Gastroesophageal sphincter (tissue), 4 donors: ENCODE data around the gene CMTM7. TPM values are rescaled to one million over a fixed set of nuclear protein-coding genes. Genes with fewer than 3 reads are reported as not detected.
A peak's percentile ranks its signal among the peaks of the same experiment; 100 is the strongest.

Experiments
- ATAC-seq: fragments of 150-250 bp; one replicate; pipeline ENCODE4 v1.9.1; 2016; ENCODE audit warnings: mild to moderate bottlenecking, moderate library complexity
- H3K27ac ChIP-seq, 4 donors: fragments of 200-600 bp; sonication (generic) in 3 of 4; 1 replicate in 3 of 4; 2 replicates in 1 of 4; pipeline ENCODE4 v1.5.1; 2016 to 2019
- H3K27me3 ChIP-seq: fragments of 200-600 bp; sonication (generic); one replicate; pipeline ENCODE4 v1.5.1; 2019
- H3K36me3 ChIP-seq, 2 donors: fragments of 200-600 bp; sonication (generic); one replicate each; pipeline ENCODE4 v1.5.1; 2019; ENCODE audit warnings: control low read depth in 1 of 2
- H3K4me1 ChIP-seq, 3 donors: fragments of 200-600 bp; sonication (generic); 1 replicate in 2 of 3; 2 replicates in 1 of 3; pipeline ENCODE4 v1.5.1; 2016 to 2019; ENCODE audit warnings: control low read depth in 2 of 3
- H3K4me3 ChIP-seq, 2 donors: fragments of 200-600 bp; sonication (generic); one replicate each; pipeline ENCODE4 v1.5.1; 2019; ENCODE audit warnings: mild to moderate bottlenecking in 1 of 2, moderate library complexity in 1 of 2
- H3K9me3 ChIP-seq, 3 donors: fragments of 200-600 bp; sonication (generic); one replicate each; pipeline ENCODE4 v1.5.1; 2017 to 2019; ENCODE audit warnings: control low read depth in 2 of 3
- EP300 ChIP-seq: sonication (generic); formaldehyde crosslinking; IDR thresholded peaks from one replicate; pipeline ENCODE4 v1.6.1; 2017; ENCODE audit warnings: antibody characterized with exemption, mild to moderate bottlenecking
- POLR2A ChIP-seq, 2 donors: fragments of 450-650 bp; IDR thresholded peaks; one replicate each; pipeline ENCODE4 v1.6.1; 2017; ENCODE audit warnings: antibody characterized with exemption in 2 of 2, mild to moderate bottlenecking in 2 of 2, moderate library complexity in 1 of 2
- POLR2AphosphoS5 ChIP-seq: sonication (generic); formaldehyde crosslinking; IDR thresholded peaks from one replicate; pipeline ENCODE4 v1.6.1; 2017; ENCODE audit warnings: antibody characterized with exemption
- WGBS, 2 donors: methylation state at CpG; one replicate each; pipeline ENCODE4 v1.1.5; 2018; ENCODE audit warnings: low coverage in 1 of 2; 5-methylcytosine and 5-hydroxymethylcytosine counted together
- total RNA-seq, 4 donors: library from RNA; depleted of rRNA; stranded (reverse); fragments of >200 nt; gene quantifications; one replicate each; pipeline ENCODE4 v1.1.0, GENCODE V29; 2016
- TF ChIP-seq, protein P1 (sequence below), 4 experiments: fragments of 200-600 bp in 2 of 4; fragments of 450-650 bp in 2 of 4; sonication (generic) in 1 of 4; IDR thresholded peaks; one replicate each; pipeline ENCODE4 v1.5.1; 2017 to 2019; ENCODE audit warnings: antibody characterized with exemption in 4 of 4, mild to moderate bottlenecking in 2 of 4, moderate library complexity in 2 of 4

The CMTM7 gene
- total RNA-seq, 4 donors from 2014 or later: 2.9 to 7.0 (median 6.5) TPM

DNA sequence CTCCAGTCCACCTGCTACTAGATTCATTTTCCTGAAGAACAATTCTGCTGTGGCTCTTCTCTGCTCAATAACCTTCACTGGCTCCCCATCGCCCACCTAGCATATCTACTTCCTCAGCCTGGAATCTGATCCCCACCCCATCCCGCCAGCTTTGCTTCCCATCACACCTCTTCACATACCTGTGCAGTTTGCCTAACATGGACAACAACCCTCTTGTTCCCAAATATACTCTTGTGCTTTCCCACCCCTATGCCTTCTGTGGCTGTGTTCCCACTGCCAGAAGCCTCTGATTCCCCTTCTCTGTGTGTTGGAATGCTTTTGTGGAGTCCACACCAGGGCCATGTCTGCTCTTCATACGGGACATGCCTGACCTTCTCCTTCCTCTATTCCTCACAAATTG is 29.5 kb downstream of the CMTM7 start:
- Histone ChIP-seq H3K27ac (peak overlapping the region; percentile 57 to 77 (median 68)), H3K27me3 (no peaks in the 10 kb centered on the region), H3K4me1 (peaks cover 7 to 31% (median 17%) of the 10 kb centered on the region in 3 donors), H3K9me3 (no peaks in the 10 kb centered on the region), H3K36me3 (no peaks in the 10 kb centered on the region), H3K4me3 (no peak overlapping the region)
- no peak for ATAC-seq
- WGBS, 2 donors: 90 to 91% methylated on average over 3 of the region's 3 CpGs
- TF ChIP-seq POLR2A (IDR thresholded peaks at IDR 0.05): no peak
- TF ChIP-seq POLR2AphosphoS5: no peak
- TF ChIP-seq, protein P1, sequence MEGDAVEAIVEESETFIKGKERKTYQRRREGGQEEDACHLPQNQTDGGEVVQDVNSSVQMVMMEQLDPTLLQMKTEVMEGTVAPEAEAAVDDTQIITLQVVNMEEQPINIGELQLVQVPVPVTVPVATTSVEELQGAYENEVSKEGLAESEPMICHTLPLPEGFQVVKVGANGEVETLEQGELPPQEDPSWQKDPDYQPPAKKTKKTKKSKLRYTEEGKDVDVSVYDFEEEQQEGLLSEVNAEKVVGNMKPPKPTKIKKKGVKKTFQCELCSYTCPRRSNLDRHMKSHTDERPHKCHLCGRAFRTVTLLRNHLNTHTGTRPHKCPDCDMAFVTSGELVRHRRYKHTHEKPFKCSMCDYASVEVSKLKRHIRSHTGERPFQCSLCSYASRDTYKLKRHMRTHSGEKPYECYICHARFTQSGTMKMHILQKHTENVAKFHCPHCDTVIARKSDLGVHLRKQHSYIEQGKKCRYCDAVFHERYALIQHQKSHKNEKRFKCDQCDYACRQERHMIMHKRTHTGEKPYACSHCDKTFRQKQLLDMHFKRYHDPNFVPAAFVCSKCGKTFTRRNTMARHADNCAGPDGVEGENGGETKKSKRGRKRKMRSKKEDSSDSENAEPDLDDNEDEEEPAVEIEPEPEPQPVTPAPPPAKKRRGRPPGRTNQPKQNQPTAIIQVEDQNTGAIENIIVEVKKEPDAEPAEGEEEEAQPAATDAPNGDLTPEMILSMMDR (IDR thresholded peaks at IDR 0.05): no peak
- no peak for TF ChIP-seq EP300

DNA sequence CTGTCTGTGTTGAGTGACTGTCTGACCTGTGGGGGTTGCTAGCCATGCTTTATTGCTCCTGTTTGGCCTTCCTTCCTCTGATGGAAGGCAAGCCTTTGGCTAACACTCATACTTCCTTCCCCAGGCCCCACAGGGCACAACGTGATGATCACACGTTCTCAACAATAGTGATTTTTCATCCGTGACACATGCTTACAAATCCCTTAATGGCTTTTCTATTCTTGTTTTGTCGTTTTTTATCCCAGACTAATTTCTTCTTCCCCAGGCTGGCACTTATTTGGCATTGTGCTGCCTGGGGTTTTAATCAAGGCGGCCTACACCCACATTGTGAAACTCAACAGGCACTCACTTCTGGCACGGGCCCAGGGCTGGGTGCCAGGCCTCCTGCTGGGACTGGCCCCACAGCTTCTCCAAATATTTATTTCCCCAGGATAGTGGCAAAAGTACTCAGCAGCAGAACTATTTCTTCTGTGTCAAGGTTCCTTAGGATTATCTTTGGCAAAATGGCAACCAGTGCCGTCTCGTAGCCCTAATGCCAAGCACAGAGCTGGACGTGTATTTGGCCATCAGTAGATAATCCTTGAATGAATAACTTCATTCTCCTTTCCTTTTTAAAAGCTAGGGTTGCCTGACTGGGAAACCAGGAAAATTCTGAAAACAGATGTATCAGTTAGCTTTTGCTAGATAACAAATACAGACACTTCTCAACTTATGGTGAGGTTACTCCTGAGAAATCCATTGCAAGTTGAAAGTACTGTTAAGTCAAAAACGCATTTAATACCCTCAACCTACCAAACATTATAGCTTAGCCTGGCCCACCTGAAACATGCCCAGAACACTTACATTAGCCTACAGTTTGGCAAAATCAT is 30.6 kb downstream of the CMTM7 start:
- peak; percentile 96 for ATAC-seq
- Histone ChIP-seq H3K9me3 (no peaks in the 10 kb centered on the region), H3K36me3 (no peaks in the 10 kb centered on the region), H3K4me3 (no peak overlapping the region), H3K27me3 (no peaks in the 10 kb centered on the region), H3K27ac (peak overlapping the region; percentile 57 to 77 (median 68)), H3K4me1 (peaks cover 7 to 31% (median 17%) of the 10 kb centered on the region in 3 donors)
- TF ChIP-seq, protein P1 (IDR thresholded peaks at IDR 0.05): no peak
- TF ChIP-seq POLR2A (IDR thresholded peaks at IDR 0.05) (no peak), POLR2AphosphoS5 (peak; percentile 99), EP300 (no peak)
- 12 to 24% methylated on average over 6 to 7 of the region's 10 CpGs for WGBS, 2 donors

DNA sequence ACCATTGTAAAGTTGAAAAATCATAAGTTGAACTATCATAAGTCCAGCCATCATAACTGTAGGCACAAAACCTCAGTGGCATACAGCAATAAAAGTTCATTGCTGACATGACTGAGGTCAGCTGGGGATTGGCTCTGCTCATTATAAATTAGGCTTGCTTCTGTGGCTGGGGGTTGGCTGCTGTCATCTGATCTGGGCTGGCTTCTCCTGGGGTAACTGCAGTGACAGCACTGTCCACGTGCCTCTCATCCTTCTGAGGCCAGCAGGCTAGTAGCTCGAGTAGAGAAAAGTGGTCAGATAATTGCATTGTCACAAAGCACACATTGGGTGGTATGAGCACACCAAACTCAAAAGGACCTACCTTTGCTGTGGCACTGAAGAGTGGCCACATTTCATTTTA is 31.3 kb downstream of the CMTM7 start:
- Histone ChIP-seq H3K27me3 (no peaks in the 10 kb centered on the region), H3K9me3 (no peaks in the 10 kb centered on the region), H3K4me1 (peaks cover 7 to 34% (median 17%) of the 10 kb centered on the region in 3 donors), H3K27ac (peak overlapping the region in 2 of 4 donors; percentile 44 to 77), H3K4me3 (no peak overlapping the region), H3K36me3 (no peaks in the 10 kb centered on the region)
- WGBS, 2 donors: 80% methylated on average over 2 of the region's 2 CpGs; no CpG with 5 or more reads in 1 of the 2 donors
- ATAC-seq: no peak
- no peak for TF ChIP-seq EP300

DNA sequence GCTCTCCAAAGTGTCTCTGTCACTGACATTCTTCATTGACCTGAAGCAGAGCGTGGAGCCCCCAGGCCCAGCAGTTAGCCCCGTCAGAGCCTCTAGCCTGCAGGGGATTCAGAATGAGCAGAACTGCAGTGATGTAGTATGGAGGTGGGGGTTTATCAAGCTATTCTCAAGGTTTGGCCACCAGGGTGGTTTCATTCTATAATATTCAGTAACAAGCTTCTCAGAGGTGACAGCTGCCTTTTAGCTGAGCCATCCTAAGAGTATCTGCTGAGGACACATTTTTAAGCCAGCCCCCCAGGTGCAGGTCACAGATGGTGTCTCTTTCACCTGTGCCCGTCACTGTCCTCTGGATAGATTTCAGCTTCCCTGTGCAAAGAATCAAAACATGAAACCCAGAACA is 31.9 kb downstream of the CMTM7 start:
- H3K36me3 ChIP-seq: no peaks in the 10 kb centered on the region
- no peak for TF ChIP-seq POLR2AphosphoS5
- no peaks in the 10 kb centered on the region for H3K27me3 ChIP-seq
- no peaks in the 10 kb centered on the region for H3K9me3 ChIP-seq
- no peak overlapping the region for H3K4me3 ChIP-seq
- H3K4me1 ChIP-seq: peaks cover 7 to 40% (median 19%) of the 10 kb centered on the region in 3 donors
- WGBS, 2 donors: 100% methylated on average over 1 to 2 of the region's 3 CpGs
- ATAC-seq: no peak
- H3K27ac ChIP-seq: no peak overlapping the region

DNA sequence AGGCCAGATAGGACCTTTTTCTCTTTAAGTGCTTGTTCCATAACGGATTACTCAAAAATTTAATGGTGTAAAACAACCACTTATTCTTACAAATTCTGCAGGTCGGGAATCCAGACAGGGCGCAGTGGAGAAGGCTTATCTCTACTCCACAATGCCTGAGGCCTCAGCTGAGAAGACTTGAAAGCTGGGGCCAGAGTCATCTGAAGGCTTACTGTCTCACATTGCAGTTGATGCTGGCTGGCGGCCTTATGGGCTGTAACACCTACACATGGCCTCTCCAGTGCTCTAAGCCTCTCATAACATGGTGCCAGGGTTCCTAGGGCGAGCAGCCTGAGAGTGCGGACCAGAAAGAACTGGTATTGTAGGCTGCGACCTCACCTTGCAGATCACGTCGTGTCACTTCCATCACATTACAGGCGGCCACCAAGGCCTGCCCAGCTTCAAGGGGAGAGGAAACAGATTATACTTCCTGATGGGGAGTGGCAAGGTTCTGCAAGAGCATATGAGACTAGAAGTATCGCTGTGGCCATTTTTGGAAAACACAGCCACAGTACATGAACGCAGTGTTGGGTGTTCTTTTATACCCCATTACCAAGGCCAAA is 32.4 kb downstream of the CMTM7 start:
- no peak overlapping the region for H3K4me3 ChIP-seq
- H3K4me1 ChIP-seq: peaks cover 7 to 44% (median 21%) of the 10 kb centered on the region in 3 donors
- 86 to 93% methylated on average over 3 to 6 of the region's 12 CpGs for WGBS, 2 donors
- TF ChIP-seq, protein P1 (IDR thresholded peaks at IDR 0.05): no peak
- TF ChIP-seq POLR2A (IDR thresholded peaks at IDR 0.05) (no peak), POLR2AphosphoS5 (no peak), EP300 (no peak)
- no peaks in the 10 kb centered on the region for H3K36me3 ChIP-seq
- no peaks in the 10 kb centered on the region for H3K27me3 ChIP-seq
- H3K27ac ChIP-seq: no peak overlapping the region
- no peak for ATAC-seq
- no peaks in the 10 kb centered on the region for H3K9me3 ChIP-seq
